GM10248 (cell line): ENCODE measurements around the gene TMEM161A.

ENCODE experiments used
- CTCF ChIA-PET: fragments of 300-600 bp; sonication (Branson Sonifier 250); formaldehyde crosslinking; extraction: SDS; loops from one replicate; lab custom pipeline; 2021; ENCODE audit warnings: antibody characterized with exemption; lab: Yijun Ruan, JAX
- POLR2A ChIA-PET: fragments of 350-650 bp; sonication (Branson Sonifier 250); formaldehyde crosslinking; extraction: SDS; loops from one replicate; lab custom pipeline; 2020; ENCODE audit warnings: antibody characterized with exemption; lab: Yijun Ruan, JAX
- DNase-seq: peaks from one replicate; pipeline ENCODE4 v3.0.0; 2012; ENCODE audit errors: extremely low spot score
- CTCF ChIP-seq: IDR thresholded peaks from 2 replicates; pipeline ENCODE4 v1.5.1; 2012; ENCODE audit warnings: mild to moderate bottlenecking, low read depth; ENCODE audit errors: extremely low read depth, missing control alignments, control extremely low read depth

The TMEM161A gene

GRCh38 chr19:19126102-19126501 is 12.2 kb downstream of the TMEM161A start:
- ChIA-PET POLR2A (no interaction called here), CTCF (interaction anchor here (1.0 kb wide), 1 partner anchor 10 kb away, joined by 3 read pairs; no protein-coding TSS in a partner anchor)
- TF ChIP-seq CTCF, result no peak
- no peak for DNase-seq

- ChIA-PET POLR2A (no interaction called here), CTCF (interaction anchor here (1.3 to 1.4 kb wide), 2 partner anchors 31 to 51 kb away, joined by 3 to 4 read pairs; no protein-coding TSS in a partner anchor)
- no peak for DNase-seq
- TF ChIP-seq CTCF, result no peak
Measured at GRCh38 chr19:19123386-19123785, 14.9 kb downstream of the TMEM161A start.

- no peak for DNase-seq
- POLR2A ChIA-PET, result no interaction called here
- TF ChIP-seq CTCF, result no peak
- CTCF ChIA-PET, result no interaction called here
Measured at GRCh38 chr19:19122902-19123301, 15.4 kb downstream of the TMEM161A start.

DNA sequence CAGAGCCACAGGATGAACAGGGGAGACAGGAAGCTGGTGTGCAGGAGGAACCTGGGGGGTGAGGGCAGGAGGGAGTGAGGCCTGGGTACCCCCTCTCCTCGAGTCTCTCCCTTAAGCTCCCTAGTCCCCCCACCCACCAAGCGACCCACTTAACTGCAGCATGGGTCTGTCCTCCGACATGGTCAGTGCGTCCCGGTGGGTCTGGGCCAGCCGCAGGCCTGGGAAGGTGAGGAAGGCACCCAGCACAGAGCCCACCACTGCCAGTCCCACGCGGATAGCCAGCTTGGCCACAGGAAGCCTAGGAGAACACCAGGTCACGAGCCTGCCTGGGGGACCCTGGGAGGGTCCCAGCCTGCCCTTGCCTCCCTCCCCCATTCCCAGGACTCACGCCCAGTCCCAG is 16.9 kb downstream of the TMEM161A start:
- POLR2A ChIA-PET, result no interaction called here
- TF ChIP-seq CTCF, result no peak
- no peak for DNase-seq
- CTCF ChIA-PET, result no interaction called here

DNA sequence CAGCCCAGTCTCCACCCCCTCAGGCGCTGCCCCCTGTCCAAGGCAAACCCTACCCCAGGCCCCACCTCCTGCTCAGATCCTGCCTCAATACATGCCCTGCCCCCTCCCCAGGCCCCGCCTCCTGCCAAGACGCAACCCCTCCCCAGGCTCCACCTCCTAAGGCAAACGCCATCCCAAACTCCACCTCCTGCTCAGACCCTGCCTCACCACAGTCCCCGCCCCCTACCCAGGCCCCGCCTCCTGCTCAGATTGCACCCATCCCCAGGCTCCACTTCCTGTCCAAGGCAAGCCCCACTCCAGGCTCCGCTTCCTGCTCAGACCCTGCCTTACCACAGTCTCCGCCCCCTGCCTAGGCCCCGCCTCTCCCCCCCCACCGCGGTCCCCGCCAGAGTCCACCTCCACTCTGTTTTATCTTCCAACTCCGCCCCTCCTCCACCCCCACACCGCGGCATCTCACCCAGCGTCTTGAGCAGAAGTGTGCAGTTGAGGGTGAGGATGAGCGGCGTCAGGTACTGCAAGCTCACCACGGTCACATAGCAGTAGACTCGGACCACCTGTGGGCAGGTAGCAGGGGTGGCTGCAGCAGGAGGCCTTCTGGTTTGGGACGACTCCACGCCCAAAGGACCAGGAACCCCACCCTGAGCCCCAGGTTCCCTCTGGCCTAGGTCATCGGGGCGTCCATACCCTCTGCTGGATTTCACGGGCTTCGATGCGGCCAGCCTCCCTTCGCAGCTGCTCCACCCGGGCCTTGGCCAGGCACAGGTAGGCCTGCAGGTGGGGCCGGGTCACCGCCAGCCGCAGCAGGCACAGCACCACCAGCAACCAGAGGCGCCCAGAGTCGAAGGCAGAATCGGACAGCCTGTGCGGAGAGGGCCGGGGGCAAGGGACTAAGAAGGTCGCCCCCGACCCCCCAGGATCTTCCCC is 17.7 kb downstream of the TMEM161A start:
- TF ChIP-seq CTCF, result no peak
- DNase-seq, result peak; percentile 24
- POLR2A ChIA-PET, result no interaction called here
- CTCF ChIA-PET, result no interaction called here

DNA sequence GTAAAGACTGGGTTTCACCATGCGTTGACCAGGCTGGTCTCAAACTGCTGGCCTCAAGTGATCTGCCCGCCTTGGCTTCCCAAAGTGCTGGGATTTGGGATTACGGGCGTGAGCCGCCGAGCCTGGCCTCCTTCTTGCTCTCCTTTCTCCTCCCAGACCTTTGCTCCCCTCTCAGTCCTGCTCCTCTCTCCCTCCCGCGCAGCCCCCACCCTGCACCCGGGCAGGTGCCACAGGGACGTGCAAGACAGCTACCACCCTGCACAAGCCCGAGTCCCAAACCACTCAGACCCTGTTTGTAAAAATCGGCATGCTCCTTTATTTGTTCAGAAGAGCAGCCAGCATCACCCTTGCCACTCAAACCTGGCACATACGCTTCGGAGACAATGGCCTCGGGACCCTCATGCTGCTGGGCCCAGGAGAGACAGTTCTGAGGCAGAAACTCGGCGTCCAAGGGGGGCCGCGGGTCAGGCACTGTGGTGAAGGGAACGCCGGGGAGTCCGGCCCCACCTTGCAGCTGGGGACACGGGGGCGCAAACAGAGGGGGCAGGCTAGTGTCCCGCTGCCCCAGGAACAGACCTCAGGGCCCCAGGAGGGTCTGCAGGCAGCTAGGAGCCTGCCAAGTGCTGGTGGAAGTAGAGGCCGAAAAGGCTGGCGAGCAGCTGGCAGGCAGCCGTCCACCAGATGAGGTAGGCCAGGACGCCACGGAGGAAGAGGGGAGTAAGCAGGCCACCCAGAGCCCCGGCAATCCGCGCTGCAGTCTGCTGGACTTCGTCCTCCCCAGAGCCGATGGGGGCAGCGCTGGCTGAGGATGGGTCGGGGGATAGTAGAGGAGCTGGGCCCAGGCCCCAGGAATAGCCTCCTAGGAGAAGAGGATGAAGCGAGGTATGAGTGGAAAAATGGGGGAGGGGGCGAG is 18.7 kb downstream of the TMEM161A start:
- TF ChIP-seq CTCF, result no peak
- POLR2A ChIA-PET, result no interaction called here
- no peak for DNase-seq
- CTCF ChIA-PET, result no interaction called here
